ENCODE measurements around the gene ERICH2. TPM values are rescaled to one million over a fixed set of nuclear protein-coding genes. Genes with fewer than 3 reads are reported as not detected.

ERICH2 gene
- total and polyA plus RNA-seq, 2 of the 13 experiments (the other 11 are each of a cell fraction or from before 2014, with no cell fraction given): not detected

- TF ChIP-seq TBX3 (IDR thresholded peaks at IDR 0.05; ENCODE audit: borderline replicate concordance): peak; percentile 18; the same call in 1 of the 2 replicates
- TF ChIP-seq ZNF414 (CRISPR knock-in tag; IDR thresholded peaks at IDR 0.05): peak; percentile 72; the same call in 1 of the 2 replicates
- no peak for TF ChIP-seq ZNF264 (CRISPR knock-in tag; IDR thresholded peaks at IDR 0.05)
- TF ChIP-seq KLF12 (CRISPR knock-in tag; IDR thresholded peaks at IDR 0.05; ENCODE audit: borderline replicate concordance): 0 out of 2 replicates have a peak, but pooled peaks have one; percentile 4
- TF ChIP-seq NR2F1 (CRISPR knock-in tag; IDR thresholded peaks at IDR 0.05): no peak
- no peak for TF ChIP-seq ZNF549 (CRISPR knock-in tag; IDR thresholded peaks at IDR 0.05)
- 0 out of 2 replicates have a peak, but pooled peaks have one; percentile 20 for TF ChIP-seq ZC3H13 (CRISPR knock-in tag; IDR thresholded peaks at IDR 0.05)
- peak; percentile 62 for TF ChIP-seq XRCC5 (optimal IDR thresholded peaks at IDR 0.05; ENCODE audit: low read length)
- no peak for TF ChIP-seq ZBTB10 (CRISPR knock-in tag; IDR thresholded peaks at IDR 0.05; ENCODE audit: borderline replicate concordance)
- TF ChIP-seq ZNF232 (CRISPR knock-in tag; IDR thresholded peaks at IDR 0.05; ENCODE audit: borderline replicate concordance): no peak
- TF ChIP-seq ZNF354B (CRISPR knock-in tag; IDR thresholded peaks at IDR 0.05): no peak
- TF ChIP-seq ZNF580 (CRISPR knock-in tag; IDR thresholded peaks at IDR 0.05; ENCODE audit: borderline replicate concordance, low read depth): 0 out of 2 replicates have a peak, but pooled peaks have one; percentile 18
- peak; percentile 72; the same call in 1 of the 2 replicates for TF ChIP-seq ZNF691 (CRISPR knock-in tag; IDR thresholded peaks at IDR 0.05; ENCODE audit: borderline replicate concordance, low read depth)
- 0 out of 2 replicates have a peak, but pooled peaks have one; percentile 55 for TF ChIP-seq ZNF331 (CRISPR knock-in tag; IDR thresholded peaks at IDR 0.05)
- 0 out of 2 replicates have a peak, but pooled peaks have one; percentile 30 for TF ChIP-seq ZNF142 (CRISPR knock-in tag; IDR thresholded peaks at IDR 0.05)
- peak; percentile 81 for TF ChIP-seq ZNF605 (CRISPR knock-in tag; IDR thresholded peaks at IDR 0.05)
Measured at GRCh38 chr2:170770606-170771420, 635 bp downstream of the ERICH2 start (continued).
